ENCODE data around the gene SDF4.

SDF4 gene

DNA sequence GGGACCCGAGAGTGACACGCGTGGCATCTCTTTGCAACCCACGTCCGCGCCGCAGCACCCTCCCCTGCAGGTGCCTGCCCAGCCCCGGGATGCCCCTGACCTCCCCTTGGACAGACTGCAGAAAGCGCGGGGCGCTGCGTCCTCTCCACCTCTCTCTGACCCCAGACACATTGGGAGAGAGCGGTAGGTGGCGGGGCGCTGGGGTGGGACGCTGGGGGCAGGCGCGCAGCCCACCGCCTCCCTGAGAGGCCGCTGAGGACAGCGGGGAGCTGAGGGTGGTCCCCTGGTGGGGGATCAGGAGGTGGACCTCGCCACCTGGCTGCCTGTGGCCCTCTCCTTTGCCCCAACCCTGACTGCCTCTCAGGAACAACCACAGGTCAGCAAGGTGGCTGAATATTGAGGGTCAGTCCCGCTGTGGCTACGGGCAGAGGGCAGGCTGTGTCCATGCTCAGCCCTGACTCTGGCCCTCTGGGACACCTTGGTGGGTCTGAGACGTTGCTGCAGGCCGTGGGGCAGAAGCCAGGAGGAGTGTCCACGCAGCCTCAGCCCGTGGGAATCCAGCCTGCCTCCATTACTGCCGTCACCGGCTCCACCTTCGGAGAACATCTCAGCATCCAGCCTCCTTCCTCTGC lies 42.6 kb upstream of the SDF4 start:
- peak overlapping the region; percentile 98 for H3K27ac ChIP-seq

DNA sequence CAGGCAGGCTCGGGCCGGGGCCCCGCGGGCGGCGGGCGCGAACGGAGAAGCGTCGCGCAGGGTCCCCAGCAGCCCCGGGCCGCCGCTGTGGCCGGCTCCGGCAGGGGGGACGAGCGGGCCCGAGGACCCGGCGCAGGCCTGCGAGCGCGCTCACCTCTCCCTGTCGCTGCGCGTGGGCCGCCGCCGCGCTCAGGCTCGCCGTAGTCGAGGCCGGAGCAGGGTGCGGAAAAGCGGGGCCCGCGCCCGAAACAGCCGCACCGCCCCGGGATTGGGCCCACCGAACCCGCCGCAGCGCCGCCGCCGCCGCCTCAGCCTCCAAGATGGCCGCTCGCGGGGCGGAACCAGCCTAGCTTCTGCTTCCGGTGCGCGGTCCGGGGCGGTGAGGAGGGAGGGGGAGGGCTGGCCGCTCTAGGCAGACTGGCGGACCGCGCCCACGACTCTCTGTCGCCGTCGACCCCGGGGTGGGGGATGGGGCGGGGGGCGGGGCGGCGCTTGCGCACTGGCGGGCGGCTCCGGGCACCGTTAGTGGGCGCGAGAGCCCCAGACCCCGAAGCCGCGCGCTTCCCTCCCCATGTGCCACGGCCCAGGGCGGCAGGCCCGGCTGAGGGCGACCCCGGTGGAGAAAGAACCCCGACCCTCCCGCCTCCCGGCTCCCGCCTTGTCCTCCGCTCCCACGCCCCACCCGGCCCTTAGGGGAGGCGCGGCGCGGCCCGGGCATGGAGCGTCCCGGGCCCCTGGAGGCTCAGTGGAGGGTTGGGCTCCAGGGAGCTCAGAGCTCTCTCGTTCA lies 41.9 kb upstream of the SDF4 start, which contains the start of gene UBE2J2:
TSS of gene UBE2J2 (minus strand) at position 343 of the 787 bp plus-strand sequence. CDS start 5,862 bp downstream, outside the sequence.
- TF ChIP-seq, protein P1, sequence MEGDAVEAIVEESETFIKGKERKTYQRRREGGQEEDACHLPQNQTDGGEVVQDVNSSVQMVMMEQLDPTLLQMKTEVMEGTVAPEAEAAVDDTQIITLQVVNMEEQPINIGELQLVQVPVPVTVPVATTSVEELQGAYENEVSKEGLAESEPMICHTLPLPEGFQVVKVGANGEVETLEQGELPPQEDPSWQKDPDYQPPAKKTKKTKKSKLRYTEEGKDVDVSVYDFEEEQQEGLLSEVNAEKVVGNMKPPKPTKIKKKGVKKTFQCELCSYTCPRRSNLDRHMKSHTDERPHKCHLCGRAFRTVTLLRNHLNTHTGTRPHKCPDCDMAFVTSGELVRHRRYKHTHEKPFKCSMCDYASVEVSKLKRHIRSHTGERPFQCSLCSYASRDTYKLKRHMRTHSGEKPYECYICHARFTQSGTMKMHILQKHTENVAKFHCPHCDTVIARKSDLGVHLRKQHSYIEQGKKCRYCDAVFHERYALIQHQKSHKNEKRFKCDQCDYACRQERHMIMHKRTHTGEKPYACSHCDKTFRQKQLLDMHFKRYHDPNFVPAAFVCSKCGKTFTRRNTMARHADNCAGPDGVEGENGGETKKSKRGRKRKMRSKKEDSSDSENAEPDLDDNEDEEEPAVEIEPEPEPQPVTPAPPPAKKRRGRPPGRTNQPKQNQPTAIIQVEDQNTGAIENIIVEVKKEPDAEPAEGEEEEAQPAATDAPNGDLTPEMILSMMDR (conservative IDR thresholded peaks at IDR 0.05), result no peak
- H3K27ac ChIP-seq, result peak within 1 kb of the TSS; percentile 98

More for the DNA sequence above, 42.6 kb upstream of the SDF4 start:
- TF ChIP-seq, protein P1 (conservative IDR thresholded peaks at IDR 0.05), result no peak

DNA sequence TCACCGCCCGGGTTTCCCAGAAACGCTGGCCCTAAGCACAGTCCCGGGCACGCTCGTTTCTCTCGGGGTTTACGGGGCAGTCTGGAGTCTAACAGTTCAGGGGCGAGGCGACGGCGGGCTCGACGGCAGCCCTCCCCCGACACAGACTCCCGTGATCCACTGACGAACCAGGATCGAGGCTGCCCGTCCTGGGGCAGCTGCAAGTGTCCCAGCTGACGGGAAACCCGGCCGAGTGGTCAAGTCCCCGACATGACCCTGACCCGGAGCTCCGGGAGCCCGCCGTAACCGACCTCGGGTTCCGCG lies 41.4 kb upstream of the SDF4 start:
- TF ChIP-seq, protein P1 (conservative IDR thresholded peaks at IDR 0.05), result no peak

DNA sequence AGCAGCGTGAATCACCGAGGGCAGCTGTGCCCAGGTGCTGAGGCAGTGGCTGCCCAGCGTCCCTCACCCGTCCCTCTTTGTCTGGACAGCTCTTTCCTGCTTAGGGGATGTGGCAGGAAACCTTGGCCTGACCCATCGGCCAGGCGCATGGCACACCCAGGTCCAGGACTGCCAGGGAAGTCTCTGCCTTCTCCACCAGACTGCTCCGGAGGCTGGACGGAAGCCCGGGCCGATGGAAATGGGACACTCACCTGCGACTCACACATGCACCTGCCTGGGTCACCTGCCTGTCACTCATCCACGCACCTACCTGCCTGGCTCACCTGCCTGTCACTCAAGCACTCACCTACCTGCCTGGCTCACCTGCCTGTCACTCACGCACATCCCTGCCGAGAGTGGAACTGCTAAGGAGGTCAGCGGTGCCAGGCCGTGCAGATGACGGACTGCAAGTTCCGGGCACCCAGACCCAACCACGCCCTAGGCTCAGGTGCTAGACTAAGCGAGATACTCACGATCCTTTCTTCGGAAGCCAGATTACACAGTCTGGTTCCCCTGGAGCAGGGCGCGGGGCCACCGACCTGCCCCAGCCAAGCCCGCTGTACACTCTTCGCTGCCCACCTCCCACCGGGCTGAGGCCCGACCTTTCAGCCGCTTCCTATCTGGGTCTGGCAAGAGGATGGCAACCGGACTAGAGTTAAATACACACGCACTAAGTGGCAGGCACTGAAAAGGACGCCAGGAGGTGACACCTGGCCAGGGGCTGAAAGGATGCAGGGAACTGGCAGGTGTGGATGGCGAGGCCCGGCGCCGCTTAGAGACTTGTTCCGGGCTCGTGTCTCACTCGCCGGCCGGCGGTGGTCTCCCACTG lies 40.8 kb upstream of the SDF4 start:
- H3K27ac ChIP-seq, result peak overlapping the region; percentile 98
- TF ChIP-seq, protein P1 (conservative IDR thresholded peaks at IDR 0.05), result no peak

More for the DNA sequence above, 41.4 kb upstream of the SDF4 start:
- peak overlapping the region; percentile 98 for H3K27ac ChIP-seq

DNA sequence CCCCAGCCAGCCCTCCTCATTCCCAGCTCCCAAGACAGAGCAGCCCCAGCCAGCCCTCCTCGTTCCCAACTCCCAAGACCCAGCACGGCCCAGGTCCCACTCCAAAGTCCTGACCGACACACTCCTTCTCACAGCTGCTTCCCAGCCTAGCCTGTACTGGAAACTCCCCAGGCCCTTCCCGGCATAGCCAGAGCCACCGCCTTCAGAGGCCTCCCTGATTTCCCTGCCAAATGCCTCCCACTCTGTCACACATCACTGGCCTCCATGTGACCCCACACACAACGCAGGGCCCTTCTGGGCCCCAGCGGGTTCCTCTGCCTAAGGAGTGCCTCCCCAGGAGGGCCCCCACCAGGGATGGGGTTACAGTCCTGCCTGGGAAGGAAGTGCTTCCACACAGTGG lies 39.0 kb upstream of the SDF4 start:
- peak overlapping the region; percentile 98 for H3K27ac ChIP-seq
- TF ChIP-seq, protein P1 (conservative IDR thresholded peaks at IDR 0.05), result no peak

DNA sequence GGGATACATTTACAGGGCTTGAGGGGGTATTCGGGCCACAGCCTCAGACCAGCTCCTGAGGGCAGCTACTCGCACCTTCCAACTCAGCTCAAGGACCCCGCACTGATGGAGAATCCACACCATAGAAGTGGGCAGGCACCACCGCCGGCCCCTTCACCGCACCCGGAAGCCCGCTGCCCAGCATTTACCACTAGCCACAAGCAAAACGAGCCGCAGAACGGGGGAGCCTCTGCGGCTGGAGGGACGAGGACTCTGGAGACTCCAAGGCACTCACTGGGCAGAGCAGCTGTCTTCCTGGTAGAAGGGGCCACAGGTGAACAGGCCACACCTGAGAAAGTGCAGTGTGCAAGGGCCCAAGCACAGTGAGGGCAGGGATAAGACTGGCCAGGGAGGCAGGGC lies 36.5 kb upstream of the SDF4 start:
- no peak overlapping the region for H3K27ac ChIP-seq
- TF ChIP-seq, protein P1 (conservative IDR thresholded peaks at IDR 0.05), result no peak

Data from VCaP (cell line).